Measurements from ENCODE around the gene C16orf89. TPM values are rescaled to one million over a fixed set of nuclear protein-coding genes. Genes with fewer than 3 reads are reported as not detected.
A peak's percentile ranks its signal among the peaks of the same experiment; 100 is the strongest.
"Not testable (repeated sequence)": the region's sequence is repeated elsewhere in the genome, so short reads cannot be mapped to it uniquely, and the experiment has no call there.

The C16orf89 gene
- total RNA-seq, 6 experiments from 2014 or later: not detected

DNA sequence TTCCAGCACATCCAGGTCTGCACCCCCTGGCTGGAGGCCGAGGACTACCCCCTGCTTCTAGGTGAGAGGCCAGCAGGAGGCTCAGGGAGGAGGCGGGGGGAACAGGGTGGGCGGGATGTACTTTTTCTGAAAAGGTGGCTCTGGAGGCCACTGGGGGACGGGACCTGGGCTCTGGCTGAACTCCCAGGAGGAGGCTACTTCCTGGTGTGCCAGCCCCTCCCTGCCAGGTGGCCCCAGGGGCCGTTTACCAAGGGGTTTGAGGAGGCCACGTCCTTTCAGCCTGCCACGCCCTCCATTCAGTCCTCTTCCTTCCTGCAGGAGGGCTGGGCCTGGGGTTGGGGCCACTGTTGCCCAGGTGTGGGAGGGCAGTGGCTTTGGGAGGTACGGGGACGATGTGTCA lies 15.2 kb upstream of the C16orf89 start:
- H3K9me3 Mint-ChIP-seq; DNase-seq; H3K27ac Mint-ChIP-seq; H3K4me1 Mint-ChIP-seq (ENCODE audit: low read depth); H3K27me3 Mint-ChIP-seq (ENCODE audit: insufficient read depth); H3K4me3 Mint-ChIP-seq: not testable (repeated sequence)
- peaks cover 10% of the 10 kb centered on the region; the same call in 1 of the 2 replicates for H3K36me3 Mint-ChIP-seq (ENCODE audit: low read depth)

DNA sequence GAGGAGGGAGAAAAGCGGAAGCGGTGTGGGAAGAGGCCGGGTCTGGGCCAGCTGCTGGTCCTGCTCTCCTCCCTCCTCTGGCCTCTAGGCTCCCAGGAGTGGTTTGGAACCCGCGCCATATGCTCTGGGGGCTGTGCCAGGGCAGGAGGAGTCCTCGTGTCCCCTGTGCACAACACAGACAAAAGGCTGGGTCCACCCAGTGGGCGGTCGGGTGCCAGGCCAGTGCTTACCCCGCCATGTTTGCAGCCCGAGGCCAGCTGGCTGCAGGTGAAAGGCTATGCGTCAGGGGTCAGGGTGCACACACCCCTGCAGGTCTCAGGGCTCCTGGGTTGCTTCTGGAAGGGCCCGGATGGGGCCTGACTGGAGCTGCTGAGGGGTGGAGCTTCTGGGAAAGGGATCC lies 14.7 kb upstream of the C16orf89 start:
- not testable (repeated sequence) for H3K9me3 Mint-ChIP-seq; H3K4me3 Mint-ChIP-seq; H3K4me1 Mint-ChIP-seq (ENCODE audit: low read depth); DNase-seq; H3K27ac Mint-ChIP-seq; H3K27me3 Mint-ChIP-seq (ENCODE audit: insufficient read depth)
- H3K36me3 Mint-ChIP-seq (ENCODE audit: low read depth): peaks cover 10% of the 10 kb centered on the region; the same call in 1 of the 2 replicates

DNA sequence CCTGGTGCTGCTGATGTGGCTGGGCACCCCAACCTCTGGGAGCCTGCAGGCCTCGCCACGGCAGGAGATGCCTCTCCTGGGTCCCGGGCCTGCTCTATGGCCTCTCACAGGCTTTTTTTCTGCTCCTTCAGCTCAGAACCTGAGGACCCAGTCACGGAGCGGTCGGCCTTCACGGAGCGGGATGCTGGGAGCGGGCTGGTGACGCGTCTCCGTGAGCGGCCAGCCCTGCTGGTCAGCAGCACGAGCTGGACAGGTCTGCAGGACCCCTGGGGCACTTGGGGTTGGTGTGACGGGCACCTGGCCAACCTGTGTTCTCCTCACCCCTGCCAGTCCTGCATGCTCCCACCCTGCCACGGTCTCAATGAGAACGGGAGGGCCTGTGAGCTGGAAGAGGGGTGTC lies 12.9 kb upstream of the C16orf89 start:
- Mint-ChIP-seq H3K27me3 (ENCODE audit: insufficient read depth) (no peaks in the 10 kb centered on the region; the same call in 1 of the 2 replicates), H3K4me3 (no peak overlapping the region), H3K9me3 (no peaks in the 10 kb centered on the region), H3K36me3 (ENCODE audit: low read depth) (peaks cover 11% of the 10 kb centered on the region; the same call in 1 of the 2 replicates), H3K27ac (no peak overlapping the region; the same call in 1 of the 2 replicates), H3K4me1 (ENCODE audit: low read depth) (no peaks in the 10 kb centered on the region)
- no peak for DNase-seq
- TF ChIP-seq, protein P1, sequence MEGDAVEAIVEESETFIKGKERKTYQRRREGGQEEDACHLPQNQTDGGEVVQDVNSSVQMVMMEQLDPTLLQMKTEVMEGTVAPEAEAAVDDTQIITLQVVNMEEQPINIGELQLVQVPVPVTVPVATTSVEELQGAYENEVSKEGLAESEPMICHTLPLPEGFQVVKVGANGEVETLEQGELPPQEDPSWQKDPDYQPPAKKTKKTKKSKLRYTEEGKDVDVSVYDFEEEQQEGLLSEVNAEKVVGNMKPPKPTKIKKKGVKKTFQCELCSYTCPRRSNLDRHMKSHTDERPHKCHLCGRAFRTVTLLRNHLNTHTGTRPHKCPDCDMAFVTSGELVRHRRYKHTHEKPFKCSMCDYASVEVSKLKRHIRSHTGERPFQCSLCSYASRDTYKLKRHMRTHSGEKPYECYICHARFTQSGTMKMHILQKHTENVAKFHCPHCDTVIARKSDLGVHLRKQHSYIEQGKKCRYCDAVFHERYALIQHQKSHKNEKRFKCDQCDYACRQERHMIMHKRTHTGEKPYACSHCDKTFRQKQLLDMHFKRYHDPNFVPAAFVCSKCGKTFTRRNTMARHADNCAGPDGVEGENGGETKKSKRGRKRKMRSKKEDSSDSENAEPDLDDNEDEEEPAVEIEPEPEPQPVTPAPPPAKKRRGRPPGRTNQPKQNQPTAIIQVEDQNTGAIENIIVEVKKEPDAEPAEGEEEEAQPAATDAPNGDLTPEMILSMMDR (IDR thresholded peaks at IDR 0.05): no peak

DNA sequence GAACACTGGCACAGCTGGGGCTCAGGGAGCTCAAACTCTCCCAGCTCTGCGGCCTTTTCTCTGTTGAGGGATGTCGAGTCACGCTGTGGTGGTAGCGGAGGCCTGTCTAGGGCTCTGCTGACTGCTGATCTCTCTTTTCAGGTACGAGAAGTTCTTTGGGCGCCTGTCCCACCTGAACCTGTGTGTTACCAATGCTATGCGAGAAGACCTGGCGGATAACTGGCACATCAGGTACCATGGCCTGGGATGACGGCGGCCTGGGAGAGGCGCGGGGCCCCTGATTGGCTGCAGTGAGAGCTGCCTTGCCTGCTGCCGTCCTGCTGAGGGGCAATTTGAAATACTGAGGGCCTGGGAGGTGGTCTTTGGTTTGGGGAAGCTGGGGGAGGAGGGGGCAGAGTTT lies 11.5 kb upstream of the C16orf89 start:
- no peak for DNase-seq
- H3K27ac Mint-ChIP-seq: no peak overlapping the region
- no peaks in the 10 kb centered on the region; the same call in 1 of the 2 replicates for H3K27me3 Mint-ChIP-seq (ENCODE audit: insufficient read depth)
- TF ChIP-seq, protein P1 (IDR thresholded peaks at IDR 0.05): no peak
- H3K9me3 Mint-ChIP-seq: no peaks in the 10 kb centered on the region
- H3K4me1 Mint-ChIP-seq (ENCODE audit: low read depth): peaks cover 13% of the 10 kb centered on the region
- H3K36me3 Mint-ChIP-seq (ENCODE audit: low read depth): peaks cover 11% of the 10 kb centered on the region; the same call in 1 of the 2 replicates
- no peak overlapping the region for H3K4me3 Mint-ChIP-seq

DNA sequence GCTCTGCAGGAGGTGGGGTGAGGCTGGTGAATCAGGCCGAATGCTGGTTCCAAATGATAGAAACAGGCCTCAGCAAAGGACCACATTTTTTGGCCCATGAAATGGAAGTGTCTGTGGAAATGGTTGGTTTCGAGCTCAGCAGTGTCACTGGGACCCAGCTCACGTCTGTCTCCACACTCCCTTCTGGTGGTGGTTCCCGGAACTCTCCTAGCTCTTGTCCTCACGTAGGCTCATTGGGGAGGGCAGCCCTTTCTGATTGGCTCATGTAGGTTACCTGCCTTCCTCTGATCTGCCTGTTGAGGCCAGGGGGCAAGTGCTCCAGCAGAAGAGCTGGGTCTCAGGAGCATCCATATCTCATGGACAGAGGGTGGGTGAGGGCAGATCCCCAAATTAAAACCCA lies 9.9 kb upstream of the C16orf89 start:
- H3K4me3 Mint-ChIP-seq: no peak overlapping the region
- TF ChIP-seq, protein P1 (IDR thresholded peaks at IDR 0.05): no peak
- H3K9me3 Mint-ChIP-seq: no peaks in the 10 kb centered on the region
- H3K27ac Mint-ChIP-seq: no peak overlapping the region
- no peak for DNase-seq
- no peaks in the 10 kb centered on the region; the same call in 1 of the 2 replicates for H3K27me3 Mint-ChIP-seq (ENCODE audit: insufficient read depth)
- peaks cover 11% of the 10 kb centered on the region; the same call in 1 of the 2 replicates for H3K36me3 Mint-ChIP-seq (ENCODE audit: low read depth)
- peaks cover 23% of the 10 kb centered on the region for H3K4me1 Mint-ChIP-seq (ENCODE audit: low read depth)

DNA sequence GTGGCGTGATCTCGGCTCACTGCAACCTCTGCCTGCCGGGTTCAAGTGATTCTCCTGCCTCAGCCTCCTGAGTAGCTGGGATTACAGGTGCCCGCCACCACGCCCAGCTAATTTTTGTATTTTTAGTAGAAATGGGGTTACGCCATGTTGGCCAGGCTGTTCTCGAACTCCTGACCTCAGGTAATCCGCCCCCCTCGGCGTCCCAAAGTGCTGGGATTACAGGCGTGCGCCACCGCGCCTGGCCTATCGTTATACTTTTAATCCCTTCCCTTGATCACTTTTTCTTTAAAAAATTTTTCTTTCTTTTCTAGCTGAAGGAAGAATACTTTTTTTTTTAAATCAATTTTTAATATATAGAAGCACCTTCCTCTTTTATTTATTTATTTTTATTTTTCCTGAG lies 8.0 kb upstream of the C16orf89 start:
- Mint-ChIP-seq H3K36me3 (ENCODE audit: low read depth) (peaks cover 11% of the 10 kb centered on the region; the same call in 1 of the 2 replicates), H3K4me1 (ENCODE audit: low read depth) (peaks cover 23% of the 10 kb centered on the region)
- not testable (repeated sequence) for H3K4me3 Mint-ChIP-seq; H3K27me3 Mint-ChIP-seq (ENCODE audit: insufficient read depth); DNase-seq; H3K27ac Mint-ChIP-seq; H3K9me3 Mint-ChIP-seq

DNA sequence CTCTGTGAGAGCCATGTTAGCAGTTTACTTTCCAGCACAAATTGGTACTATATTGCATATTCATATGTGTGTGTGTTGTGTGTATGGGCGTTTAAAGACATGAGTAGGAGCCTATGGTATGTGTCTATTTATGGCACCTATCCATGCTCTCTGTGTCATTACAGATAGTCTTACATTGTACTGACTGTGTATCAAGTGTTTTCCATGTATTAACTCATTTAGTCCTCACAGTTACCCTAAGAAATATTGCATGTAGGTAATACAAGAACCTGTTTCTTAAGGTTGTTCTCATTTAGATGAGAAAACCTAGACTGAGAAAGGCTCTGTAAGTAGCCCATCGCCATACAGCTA lies 7.5 kb upstream of the C16orf89 start:
- Mint-ChIP-seq H3K36me3 (ENCODE audit: low read depth) (peaks cover 11% of the 10 kb centered on the region; the same call in 1 of the 2 replicates), H3K27me3 (ENCODE audit: insufficient read depth) (peaks cover 2% of the 10 kb centered on the region), H3K4me1 (ENCODE audit: low read depth) (peaks cover 23% of the 10 kb centered on the region), H3K9me3 (no peaks in the 10 kb centered on the region), H3K27ac (peak overlapping the region; percentile 97), H3K4me3 (peak overlapping the region; percentile 98)
- TF ChIP-seq, protein P1 (IDR thresholded peaks at IDR 0.05): no peak
- peak; percentile 35 for DNase-seq
